ENCODE measurements around the gene PLEK.
A peak's percentile ranks its signal among the peaks of the same experiment; 100 is the strongest.
"Not testable (repeated sequence)": the region's sequence is repeated elsewhere in the genome, so short reads cannot be mapped to it uniquely, and the experiment has no call there.

DNA sequence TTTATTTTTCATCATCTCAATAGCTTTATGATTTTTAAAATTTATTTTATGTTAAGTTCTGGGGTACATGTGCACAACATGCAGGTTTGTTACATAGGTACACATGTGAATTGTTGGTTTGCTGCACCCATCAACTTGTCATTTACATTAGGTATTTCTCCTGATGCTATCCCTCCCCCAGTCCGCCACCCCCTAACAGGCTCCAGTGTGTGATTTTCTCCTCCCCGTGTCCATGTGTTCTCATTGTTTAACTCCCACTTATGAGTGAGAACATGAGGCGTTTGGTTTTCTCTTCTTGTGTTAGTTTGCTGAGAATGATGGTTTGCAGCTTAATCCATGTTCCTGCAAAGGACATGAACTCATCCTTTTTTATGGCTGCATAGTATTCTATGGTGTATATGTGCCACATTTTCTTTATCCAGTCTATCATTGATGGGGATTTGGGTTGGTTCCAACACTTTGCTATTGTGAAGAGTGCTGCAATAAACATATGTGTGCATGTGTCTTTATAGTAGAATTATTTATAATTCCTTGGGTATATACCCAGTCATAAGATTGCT is 32.7 kb downstream of the PLEK start:
- TF ChIP-seq POLR2AphosphoS5 (IDR thresholded peaks at IDR 0.05; ENCODE audit: low read length), result peak; percentile 63
- not testable (repeated sequence) for TF ChIP-seq POU2F2 (IDR thresholded peaks at IDR 0.05; ENCODE audit: borderline replicate concordance, low read depth, low read length); ATF2 (IDR thresholded peaks at IDR 0.05; ENCODE audit: low read length); NFYA (IDR thresholded peaks at IDR 0.05; ENCODE audit: borderline replicate concordance, low read depth, low read length)
- TF ChIP-seq, protein P1, sequence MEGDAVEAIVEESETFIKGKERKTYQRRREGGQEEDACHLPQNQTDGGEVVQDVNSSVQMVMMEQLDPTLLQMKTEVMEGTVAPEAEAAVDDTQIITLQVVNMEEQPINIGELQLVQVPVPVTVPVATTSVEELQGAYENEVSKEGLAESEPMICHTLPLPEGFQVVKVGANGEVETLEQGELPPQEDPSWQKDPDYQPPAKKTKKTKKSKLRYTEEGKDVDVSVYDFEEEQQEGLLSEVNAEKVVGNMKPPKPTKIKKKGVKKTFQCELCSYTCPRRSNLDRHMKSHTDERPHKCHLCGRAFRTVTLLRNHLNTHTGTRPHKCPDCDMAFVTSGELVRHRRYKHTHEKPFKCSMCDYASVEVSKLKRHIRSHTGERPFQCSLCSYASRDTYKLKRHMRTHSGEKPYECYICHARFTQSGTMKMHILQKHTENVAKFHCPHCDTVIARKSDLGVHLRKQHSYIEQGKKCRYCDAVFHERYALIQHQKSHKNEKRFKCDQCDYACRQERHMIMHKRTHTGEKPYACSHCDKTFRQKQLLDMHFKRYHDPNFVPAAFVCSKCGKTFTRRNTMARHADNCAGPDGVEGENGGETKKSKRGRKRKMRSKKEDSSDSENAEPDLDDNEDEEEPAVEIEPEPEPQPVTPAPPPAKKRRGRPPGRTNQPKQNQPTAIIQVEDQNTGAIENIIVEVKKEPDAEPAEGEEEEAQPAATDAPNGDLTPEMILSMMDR (IDR thresholded peaks at IDR 0.05 in 2 of 3, conservative IDR thresholded peaks at IDR 0.05 in 1 of 3; ENCODE audit: control insufficient read depth in 2 of 3, extremely low read depth in 1 of 3, insufficient read depth in 1 of 3, low read depth in 3 of 3, low read length in 3 of 3), result not testable (repeated sequence)

Measured in GM12878 (cell line).